ENCODE data around the gene COMP.

GRCh38 chr19:18750295-18750970 is 40.7 kb downstream of the COMP start:
- no peak for TF ChIP-seq EP300 (IDR thresholded peaks at IDR 0.05)
- TF ChIP-seq CTCF (IDR thresholded peaks at IDR 0.05) = no peak
- no peak for TF ChIP-seq ZFP36 (IDR thresholded peaks at IDR 0.05; ENCODE audit: borderline replicate concordance, partially characterized antibody)
- TF ChIP-seq HES2 (IDR thresholded peaks at IDR 0.05) = no peak
- no peak for TF ChIP-seq TP53 (CRISPR knock-in tag; IDR thresholded peaks at IDR 0.05)
- no peak for TF ChIP-seq REST (IDR thresholded peaks at IDR 0.05)
- TF ChIP-seq CEBPB (IDR thresholded peaks at IDR 0.05) = no peak
- no peak for TF ChIP-seq POLR2AphosphoS2 (conservative IDR thresholded peaks at IDR 0.05; ENCODE audit: low read length)
- no peak for TF ChIP-seq MAX (IDR thresholded peaks at IDR 0.05)
- TF ChIP-seq TFCP2L1 (CRISPR knock-in tag; IDR thresholded peaks at IDR 0.05) = no peak
- TF ChIP-seq JUN (IDR thresholded peaks at IDR 0.05) = no peak
- no peak for TF ChIP-seq POLR2A (IDR thresholded peaks at IDR 0.05; ENCODE audit: low read length)
- TF ChIP-seq MAFK (IDR thresholded peaks at IDR 0.05; ENCODE audit: partially characterized antibody) = no peak
